Spleen (tissue), 11 donors: Measurements from ENCODE around the gene RDH8. TPM values are rescaled to one million over a fixed set of nuclear protein-coding genes. Genes with fewer than 3 reads are reported as not detected.

Experiments used
- DNase-seq: peaks from one replicate; pipeline ENCODE4 v3.0.0-alpha.2; 2020
- H3K27ac ChIP-seq, 8 donors: fragments of 200-600 bp; sonication (generic) in 7 of 8; 1 replicate in 4 of 8; 2 replicates in 4 of 8; pipeline versions ENCODE4 v1.5.0 to v1.8.0; 2016 to 2021; ENCODE audit warnings: inconsistent platforms in 4 of 8, mild to moderate bottlenecking in 4 of 8, moderate library complexity in 1 of 8
- H3K27me3 ChIP-seq, 7 donors: fragments of 200-600 bp; sonication (generic) in 6 of 7; replicated peaks in 1 of 7; 1 replicate in 4 of 7; 2 replicates in 3 of 7; pipeline versions ENCODE4 v1.5.0 to v1.8.0; 2016 to 2021; ENCODE audit warnings: inconsistent platforms in 3 of 7, mild to moderate bottlenecking in 1 of 7
- H3K36me3 ChIP-seq, 6 donors: fragments of 200-600 bp; sonication (generic) in 5 of 6; 1 replicate in 4 of 6; 2 replicates in 2 of 6; pipeline versions ENCODE4 v1.5.0 to v1.8.0; 2016 to 2021; ENCODE audit warnings: inconsistent platforms in 2 of 6
- H3K4me1 ChIP-seq, 6 donors: fragments of 200-600 bp; sonication (generic) in 5 of 6; 1 replicate in 3 of 6; 2 replicates in 3 of 6; pipeline versions ENCODE4 v1.5.0 to v1.8.0; 2016 to 2021; ENCODE audit warnings: inconsistent platforms in 3 of 6
- H3K4me3 ChIP-seq, 8 donors: fragments of 200-600 bp; sonication (generic) in 7 of 8; 1 replicate in 4 of 8; 2 replicates in 4 of 8; pipeline versions ENCODE4 v1.5.0 to v1.8.0; 2016 to 2021; ENCODE audit warnings: inconsistent platforms in 4 of 8, mild to moderate bottlenecking in 4 of 8, moderate library complexity in 2 of 8
- H3K9me3 ChIP-seq, 8 donors: fragments of 200-600 bp; sonication (generic) in 7 of 8; 1 replicate in 4 of 8; 2 replicates in 4 of 8; pipeline versions ENCODE4 v1.5.0 to v1.8.0; 2016 to 2021; ENCODE audit warnings: inconsistent platforms in 4 of 8
- POLR2A ChIP-seq, 3 donors: fragments of 450-650 bp; IDR thresholded peaks; one replicate each; pipeline ENCODE4 v1.5.1; 2017; ENCODE audit warnings: antibody characterized with exemption in 3 of 3, mild to moderate bottlenecking in 1 of 3
- POLR2AphosphoS5 ChIP-seq, 3 donors: sonication (generic); formaldehyde crosslinking; IDR thresholded peaks; one replicate each; pipeline ENCODE4 v1.5.1; 2017; ENCODE audit warnings: antibody characterized with exemption in 3 of 3
- WGBS, 5 donors: extraction: QIAGEN DNeasy Blood & Tissue Kit in 3 of 5; methylation state at CpG; one replicate each; pipeline versions ENCODE4 v1.1.5 to v1.1.7; 2013 to 2018; 5-methylcytosine and 5-hydroxymethylcytosine counted together
- intact Hi-C: fragments of 100-400 bp; cut with DNase I; formaldehyde crosslinking; loops from one replicate; pipeline ENCODE4 v1.15.0; 2023; ENCODE audit warnings: low total_unique reads
- polyA plus RNA-seq, 3 donors: library from polyadenylated mRNA; stranded (reverse); fragments of 200-250 nt; gene quantifications; one replicate each; pipeline ENCODE4 v1.2.1, GENCODE V29; 2013
- total RNA-seq, 7 donors: library from RNA; depleted of rRNA in 3 of 7; stranded (reverse); fragments of >200 nt in 3 of 7; fragmentation: NEBNext Ultra II Directional in 4 of 7; extraction: Animal tissue kit (Norgen Biotek cat#: 25700) in 4 of 7; gene quantifications; one replicate each; pipeline versions ENCODE4 v1.1.0 to v1.2.1, GENCODE V29; 2016 to 2021
- TF ChIP-seq, protein P1 (sequence below), 11 experiments: fragments of 200-600 bp in 7 of 11; fragments of 450-650 bp in 4 of 11; sonication (generic) in 4 of 11; IDR thresholded peaks in 8 of 11; conservative IDR thresholded peaks in 3 of 11; 1 replicate in 7 of 11; 2 replicates in 4 of 11; pipeline versions ENCODE4 v1.4.0 to v1.8.0; 2016 to 2021; ENCODE audit warnings: antibody characterized with exemption in 11 of 11, inconsistent platforms in 4 of 11, mild to moderate bottlenecking in 1 of 11
- donor health status: healthy with polysubstance abuse.
- donor health status: DM: no; HTN: no; CAD: no; lungs with moderate emphysema.
- donor health status: DM: no; HTN: no; CAD: no.
- donor health status: Bipolar disorder and iron deficiency.
- donor health status: healthy.
- donor health status: DM: no; HTN: no; CAD: no.
- donor health status: DM: yes; HTN: yes; CAD: no.

The RDH8 gene
- total and polyA plus RNA-seq, 10 donors = not detected

DNA sequence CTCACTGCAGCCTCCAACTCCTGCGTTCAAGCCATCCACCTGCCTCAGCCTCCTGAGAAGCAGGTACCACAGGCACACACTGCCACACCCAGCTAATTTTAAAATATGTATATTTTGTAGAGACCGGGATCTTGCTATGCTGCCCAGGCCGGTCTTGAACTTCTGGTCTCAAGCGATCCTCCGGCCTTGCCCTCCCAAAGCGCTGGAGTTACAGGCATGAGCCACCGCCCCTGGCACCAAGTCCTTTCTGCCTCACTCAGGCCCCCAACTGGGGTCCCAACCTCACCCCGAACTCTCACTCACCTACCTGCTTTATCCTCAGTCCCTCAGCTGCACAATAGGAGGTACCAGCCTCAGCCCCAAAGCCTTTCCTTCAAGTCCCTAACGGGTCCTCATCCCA is 2.3 kb upstream of the RDH8 start:
- WGBS, 5 donors = 62 to 86% (median 81%) methylated on average over 9 of the region's 9 CpGs
- H3K27me3 ChIP-seq = peaks cover 0 to 91% (median 30%) of the 10 kb centered on the region in 7 donors
- no peak overlapping the region for H3K4me3 ChIP-seq
- no peaks in the 10 kb centered on the region for H3K9me3 ChIP-seq
- no peak overlapping the region for H3K27ac ChIP-seq
- TF ChIP-seq POLR2AphosphoS5 (IDR thresholded peaks at IDR 0.05) = no peak
- TF ChIP-seq, protein P1, sequence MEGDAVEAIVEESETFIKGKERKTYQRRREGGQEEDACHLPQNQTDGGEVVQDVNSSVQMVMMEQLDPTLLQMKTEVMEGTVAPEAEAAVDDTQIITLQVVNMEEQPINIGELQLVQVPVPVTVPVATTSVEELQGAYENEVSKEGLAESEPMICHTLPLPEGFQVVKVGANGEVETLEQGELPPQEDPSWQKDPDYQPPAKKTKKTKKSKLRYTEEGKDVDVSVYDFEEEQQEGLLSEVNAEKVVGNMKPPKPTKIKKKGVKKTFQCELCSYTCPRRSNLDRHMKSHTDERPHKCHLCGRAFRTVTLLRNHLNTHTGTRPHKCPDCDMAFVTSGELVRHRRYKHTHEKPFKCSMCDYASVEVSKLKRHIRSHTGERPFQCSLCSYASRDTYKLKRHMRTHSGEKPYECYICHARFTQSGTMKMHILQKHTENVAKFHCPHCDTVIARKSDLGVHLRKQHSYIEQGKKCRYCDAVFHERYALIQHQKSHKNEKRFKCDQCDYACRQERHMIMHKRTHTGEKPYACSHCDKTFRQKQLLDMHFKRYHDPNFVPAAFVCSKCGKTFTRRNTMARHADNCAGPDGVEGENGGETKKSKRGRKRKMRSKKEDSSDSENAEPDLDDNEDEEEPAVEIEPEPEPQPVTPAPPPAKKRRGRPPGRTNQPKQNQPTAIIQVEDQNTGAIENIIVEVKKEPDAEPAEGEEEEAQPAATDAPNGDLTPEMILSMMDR (IDR thresholded peaks at IDR 0.05 in 8 of 11, conservative IDR thresholded peaks at IDR 0.05 in 3 of 11) = no peak
- no peak for TF ChIP-seq POLR2A (IDR thresholded peaks at IDR 0.05)
- DNase-seq = no peak
- no peaks in the 10 kb centered on the region for H3K36me3 ChIP-seq
- peaks cover 0 to 29% (median 9%) of the 10 kb centered on the region in 6 donors for H3K4me1 ChIP-seq
- intact Hi-C loops = no loop called here

GRCh38 chr19:10011974-10012373 is 1.3 kb upstream of the RDH8 start:
- H3K27ac ChIP-seq = no peak overlapping the region
- WGBS, 5 donors = 26 to 45% (median 35%) methylated on average over 4 to 7 of the region's 7 CpGs
- peaks cover 0 to 29% (median 9%) of the 10 kb centered on the region in 6 donors for H3K4me1 ChIP-seq
- no peak overlapping the region for H3K4me3 ChIP-seq
- peaks cover 0 to 85% (median 30%) of the 10 kb centered on the region in 7 donors for H3K27me3 ChIP-seq
- H3K9me3 ChIP-seq = no peaks in the 10 kb centered on the region
- H3K36me3 ChIP-seq = no peaks in the 10 kb centered on the region
- intact Hi-C loops = no loop called here
- DNase-seq = no peak
- TF ChIP-seq POLR2A (IDR thresholded peaks at IDR 0.05) (no peak), POLR2AphosphoS5 (IDR thresholded peaks at IDR 0.05) (no peak)
- TF ChIP-seq, protein P1 (IDR thresholded peaks at IDR 0.05 in 8 of 11, conservative IDR thresholded peaks at IDR 0.05 in 3 of 11) = no peak

DNA sequence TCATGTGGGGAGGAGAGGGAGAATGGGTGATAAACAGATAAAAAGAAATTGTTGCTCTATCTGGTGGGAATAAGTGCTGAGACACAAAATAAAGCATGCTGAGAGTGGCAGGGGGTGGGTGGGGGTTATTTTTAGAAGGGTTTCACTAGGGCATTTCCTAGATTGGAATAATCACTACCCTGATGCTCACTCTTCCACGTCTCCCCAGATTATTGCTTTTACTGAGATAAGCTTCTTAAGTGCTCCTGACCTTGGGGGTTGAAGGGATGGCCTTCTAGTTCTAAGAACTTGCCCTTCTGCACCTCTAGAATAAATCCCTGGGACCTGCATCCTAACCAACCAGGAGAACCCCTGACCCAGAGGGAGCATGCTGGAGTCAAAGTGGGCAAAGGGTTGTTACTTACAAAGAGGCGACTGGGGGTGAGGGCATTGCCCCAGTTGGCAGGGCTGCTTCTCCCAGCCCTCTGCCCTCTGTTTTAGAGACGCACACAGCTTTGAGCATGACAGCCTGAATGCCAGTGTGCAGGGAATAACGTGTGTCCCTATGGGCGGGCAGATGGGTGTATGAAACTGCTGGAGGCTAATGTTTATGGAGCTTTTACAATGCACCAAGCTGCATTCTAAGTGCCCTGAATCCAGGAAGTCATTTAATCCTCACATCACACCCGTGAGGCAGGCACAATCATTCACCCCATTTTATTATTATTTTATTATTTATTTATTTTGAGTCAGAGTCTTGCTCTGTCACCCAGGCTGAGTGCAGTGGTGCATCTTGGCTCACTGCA is 743 bp downstream of the RDH8 start:
- TF ChIP-seq POLR2A (IDR thresholded peaks at IDR 0.05) = no peak
- Histone ChIP-seq H3K4me3 (no peak overlapping the region), H3K27ac (no peak overlapping the region), H3K9me3 (no peaks in the 10 kb centered on the region), H3K27me3 (peaks cover 0 to 79% (median 26%) of the 10 kb centered on the region in 7 donors), H3K36me3 (no peaks in the 10 kb centered on the region), H3K4me1 (peaks cover 0 to 20% (median 9%) of the 10 kb centered on the region in 6 donors)
- intact Hi-C loops = no loop called here
- DNase-seq = no peak
- WGBS, 5 donors = 47 to 59% (median 50%) methylated on average over 6 of the region's 6 CpGs

DNA sequence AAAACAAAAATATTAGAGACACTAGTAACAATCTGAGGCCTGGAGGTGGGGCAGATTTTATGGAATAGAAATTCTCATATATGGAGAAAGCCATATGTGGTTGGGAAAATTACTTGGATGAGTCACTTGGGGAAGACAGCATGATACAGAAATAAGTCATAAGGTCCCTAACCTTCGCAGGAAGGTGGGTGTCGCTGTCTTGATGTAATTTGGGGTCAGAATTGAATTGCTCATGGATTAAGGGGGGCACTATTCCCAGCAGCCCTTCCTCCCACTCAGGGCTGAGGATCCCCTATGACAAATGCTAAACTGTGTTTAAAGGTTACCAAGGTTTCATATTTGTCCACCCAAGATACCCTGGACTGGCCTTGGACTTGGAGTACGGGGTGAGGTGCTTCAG is 5.0 kb downstream of the RDH8 start:
- H3K36me3 ChIP-seq = no peaks in the 10 kb centered on the region
- no peak for TF ChIP-seq POLR2AphosphoS5 (IDR thresholded peaks at IDR 0.05)
- TF ChIP-seq POLR2A (IDR thresholded peaks at IDR 0.05) = no peak
- TF ChIP-seq, protein P1 (IDR thresholded peaks at IDR 0.05 in 8 of 11, conservative IDR thresholded peaks at IDR 0.05 in 3 of 11) = no peak
- H3K27ac ChIP-seq = no peak overlapping the region
- no peaks in the 10 kb centered on the region for H3K9me3 ChIP-seq
- peaks cover 0 to 39% (median 0%) of the 10 kb centered on the region in 7 donors for H3K27me3 ChIP-seq
- no peak overlapping the region for H3K4me3 ChIP-seq
- intact Hi-C loops = no loop called here
- no peak for DNase-seq
- no peaks in the 10 kb centered on the region for H3K4me1 ChIP-seq
- WGBS, 5 donors = 76 to 92% (median 84%) methylated on average over 3 of the region's 3 CpGs
